ENCODE measurements around the gene TMEM127. TPM values are rescaled to one million over a fixed set of nuclear protein-coding genes. Genes with fewer than 3 reads are reported as not detected.
A peak's percentile ranks its signal among the peaks of the same experiment; 100 is the strongest.

Gene TMEM127
- total RNA-seq, 1 donor from 2014 or later = 30.6 TPM

- H3K36me3 Mint-ChIP-seq (ENCODE audit: low read depth) = peaks cover 7% of the 10 kb centered on the region
- H3K4me3 Mint-ChIP-seq = peak overlapping the region; percentile 95
- peaks cover 24% of the 10 kb centered on the region for H3K4me1 Mint-ChIP-seq
- peak overlapping the region; percentile 94 for H3K27ac Mint-ChIP-seq (ENCODE audit: unreplicated experiment)
- TF ChIP-seq CTCF (conservative IDR thresholded peaks at IDR 0.05) = peak; percentile 50
- DNase-seq (ENCODE audit: low read depth, low spot score) = peak; percentile 26
- no peaks in the 10 kb centered on the region for H3K9me3 Mint-ChIP-seq
- H3K27me3 Mint-ChIP-seq (ENCODE audit: low read depth) = no peaks in the 10 kb centered on the region
Measured at GRCh38 chr2:96267159-96267971, 1.6 kb upstream of the TMEM127 start.

- Mint-ChIP-seq H3K4me3 (peak overlapping the region; percentile 95), H3K27me3 (ENCODE audit: low read depth) (no peaks in the 10 kb centered on the region), H3K27ac (ENCODE audit: unreplicated experiment) (no peak overlapping the region), H3K4me1 (peaks cover 29% of the 10 kb centered on the region), H3K36me3 (ENCODE audit: low read depth) (peaks cover 7% of the 10 kb centered on the region), H3K9me3 (no peaks in the 10 kb centered on the region)
- no peak for TF ChIP-seq CTCF (conservative IDR thresholded peaks at IDR 0.05)
- DNase-seq (ENCODE audit: low read depth, low spot score) = peak; percentile 42
Measured at GRCh38 chr2:96265349-96265839, 403 bp downstream of the TMEM127 start.

- Mint-ChIP-seq H3K4me3 (peak overlapping the region; percentile 94), H3K9me3 (no peaks in the 10 kb centered on the region), H3K36me3 (ENCODE audit: low read depth) (peaks cover 7% of the 10 kb centered on the region), H3K4me1 (peaks cover 32% of the 10 kb centered on the region), H3K27me3 (ENCODE audit: low read depth) (no peaks in the 10 kb centered on the region), H3K27ac (ENCODE audit: unreplicated experiment) (no peak overlapping the region)
- TF ChIP-seq CTCF (conservative IDR thresholded peaks at IDR 0.05) = peak; percentile 59
- peak; percentile 28 for DNase-seq (ENCODE audit: low read depth, low spot score)
Measured at GRCh38 chr2:96264656-96265348, 995 bp downstream of the TMEM127 start.

GRCh38 chr2:96264086-96264485 lies 1.7 kb downstream of the TMEM127 start:
- H3K4me3 Mint-ChIP-seq = peak overlapping the region; percentile 94

GRCh38 chr2:96262306-96262705 lies 3.5 kb downstream of the TMEM127 start:
- no peak overlapping the region for H3K4me3 Mint-ChIP-seq

More at GRCh38 chr2:96264086-96264485, 1.7 kb downstream of the TMEM127 start:
- H3K27ac Mint-ChIP-seq (ENCODE audit: unreplicated experiment) = no peak overlapping the region
- H3K27me3 Mint-ChIP-seq (ENCODE audit: low read depth) = no peaks in the 10 kb centered on the region
- H3K36me3 Mint-ChIP-seq (ENCODE audit: low read depth) = peaks cover 7% of the 10 kb centered on the region
- TF ChIP-seq CTCF (conservative IDR thresholded peaks at IDR 0.05) = no peak
- H3K4me1 Mint-ChIP-seq = peaks cover 32% of the 10 kb centered on the region
- DNase-seq (ENCODE audit: low read depth, low spot score) = no peak
- no peaks in the 10 kb centered on the region for H3K9me3 Mint-ChIP-seq

More at GRCh38 chr2:96262306-96262705, 3.5 kb downstream of the TMEM127 start:
- Mint-ChIP-seq H3K36me3 (ENCODE audit: low read depth) (no peaks in the 10 kb centered on the region), H3K4me1 (peaks cover 32% of the 10 kb centered on the region), H3K27ac (ENCODE audit: unreplicated experiment) (no peak overlapping the region), H3K27me3 (ENCODE audit: low read depth) (no peaks in the 10 kb centered on the region), H3K9me3 (no peaks in the 10 kb centered on the region)
- DNase-seq (ENCODE audit: low read depth, low spot score) = no peak
- no peak for TF ChIP-seq CTCF (conservative IDR thresholded peaks at IDR 0.05)
